ENCODE results near the gene TESK2. TPM values are rescaled to one million over a fixed set of nuclear protein-coding genes. Genes with fewer than 3 reads are reported as not detected.

Gene TESK2
- polyA plus RNA-seq, 1 of the 3 experiments (the other 2 are of a cell fraction), result 1.3 TPM

DNA sequence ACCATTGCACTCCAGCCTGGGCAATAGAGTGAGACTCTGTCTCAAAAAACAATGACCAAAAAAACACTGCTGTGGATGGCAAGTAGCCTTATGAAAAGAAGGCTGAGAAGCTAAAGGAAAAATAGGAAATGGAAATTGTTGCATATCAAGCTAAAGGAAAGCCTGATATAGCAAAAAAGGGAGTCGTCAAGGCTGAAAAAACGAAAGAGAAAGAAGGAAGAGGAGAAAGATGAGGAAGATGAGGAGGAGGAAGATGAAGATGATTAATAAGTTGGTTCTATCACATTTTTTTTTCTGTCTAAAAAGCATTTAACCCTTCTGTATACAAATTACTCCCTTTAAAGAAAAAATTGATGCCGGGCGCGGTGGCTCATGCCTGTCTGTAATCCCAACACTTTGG lies 40.9 kb upstream of the TESK2 start:
- H3K4me2 ChIP-seq, result no peak overlapping the region
- no peaks in the 10 kb centered on the region for H3K9me3 ChIP-seq
- no peaks in the 10 kb centered on the region for H3K4me1 ChIP-seq (ENCODE audit: control insufficient read depth in 1 of 2, insufficient read depth in 2 of 2, low read depth in 1 of 2, low read length in 1 of 2)
- no peaks in the 10 kb centered on the region for H4K20me1 ChIP-seq (ENCODE audit: insufficient read depth)
- no peak overlapping the region for H3K27ac ChIP-seq (ENCODE audit: low read depth in 2 of 2, low read length in 1 of 2)
- no peak overlapping the region for H3K4me3 ChIP-seq (ENCODE audit: low read depth in 2 of 2, low read length in 1 of 2)
- 83% methylated on average over 5 of the region's 5 CpGs for WGBS (ENCODE audit: low lambda C conversion rate)
- no peak for DNase-seq
- no peak for TF ChIP-seq GATA2 (CRISPR knock-in tag; IDR thresholded peaks at IDR 0.05)
- no peaks in the 10 kb centered on the region for H3K9me2 ChIP-seq
- POLR2A ChIA-PET, result interaction anchor here (1.9 kb wide), 1 partner anchor 10 kb away, joined by 7 read pairs; the partner anchor contains the start of gene PRDX1
- H3K27me3 ChIP-seq (ENCODE audit: insufficient read depth), result no peaks in the 10 kb centered on the region
- no peaks in the 10 kb centered on the region for H3K79me2 ChIP-seq (ENCODE audit: insufficient read depth)
- no peaks in the 10 kb centered on the region for H3F3A ChIP-seq (replicated peaks; ENCODE audit: insufficient read depth)
- no peak overlapping the region for H3K9ac ChIP-seq
- CTCF ChIA-PET, result no interaction called here
- H2AFZ ChIP-seq (ENCODE audit: low read depth), result no peak overlapping the region
- no peaks in the 10 kb centered on the region for H3K36me3 ChIP-seq (replicated peaks in 1 of 2; ENCODE audit: control insufficient read depth in 1 of 2, insufficient read depth in 2 of 2, low read length in 1 of 2)

DNA sequence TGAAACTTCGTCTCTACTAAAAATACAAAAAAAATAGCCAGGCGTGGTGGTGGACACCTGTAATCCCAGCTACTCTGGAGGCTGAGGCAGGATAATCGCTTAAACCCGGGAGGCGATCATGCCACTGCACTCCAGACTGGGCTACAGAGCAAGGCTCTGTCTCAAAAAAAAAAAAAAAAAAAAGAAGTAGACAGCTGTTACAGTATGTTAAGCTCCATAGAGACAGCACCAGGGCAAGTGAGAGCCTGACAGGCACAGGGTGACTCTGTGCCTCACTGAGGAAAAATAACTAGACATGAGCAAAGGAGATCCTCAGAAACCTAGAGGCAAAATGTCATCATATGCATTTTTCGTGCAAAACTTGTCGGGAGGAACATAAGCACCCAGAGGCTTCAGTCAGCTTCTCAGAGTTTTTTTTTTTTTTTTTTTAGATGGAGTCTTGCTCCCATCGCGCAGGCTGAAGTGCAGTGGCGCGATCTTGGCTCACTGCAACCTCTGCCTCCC lies 39.7 kb upstream of the TESK2 start:
- 99% methylated on average over 11 of the region's 11 CpGs for WGBS (ENCODE audit: low lambda C conversion rate)
- H3K36me3 ChIP-seq (replicated peaks in 1 of 2; ENCODE audit: control insufficient read depth in 1 of 2, insufficient read depth in 2 of 2, low read length in 1 of 2), result no peaks in the 10 kb centered on the region

More for the DNA sequence above, 39.7 kb upstream of the TESK2 start:
- H4K20me1 ChIP-seq (ENCODE audit: insufficient read depth), result no peaks in the 10 kb centered on the region
- DNase-seq, result no peak
- H3K79me2 ChIP-seq (ENCODE audit: insufficient read depth), result no peaks in the 10 kb centered on the region
- H3K9me2 ChIP-seq, result no peaks in the 10 kb centered on the region
- no peak overlapping the region for H2AFZ ChIP-seq (ENCODE audit: low read depth)
- no peaks in the 10 kb centered on the region; a peak in 1 of 4 replicates for H3K4me1 ChIP-seq (ENCODE audit: control insufficient read depth in 1 of 2, insufficient read depth in 2 of 2, low read depth in 1 of 2, low read length in 1 of 2)
- H3F3A ChIP-seq (replicated peaks; ENCODE audit: insufficient read depth), result no peaks in the 10 kb centered on the region
- TF ChIP-seq FOSL2 (IDR thresholded peaks at IDR 0.05; ENCODE audit: borderline replicate concordance, low read depth) (no peak), RCOR1 (IDR thresholded peaks at IDR 0.05; ENCODE audit: low read length) (no peak), SIN3A (IDR thresholded peaks at IDR 0.05; ENCODE audit: borderline replicate concordance, low read depth, low read length) (no peak), MXI1 (IDR thresholded peaks at IDR 0.05; ENCODE audit: low read depth, low read length) (no peak), RFX5 (IDR thresholded peaks at IDR 0.05; ENCODE audit: low read length) (no peak), MEF2A (IDR thresholded peaks at IDR 0.05; ENCODE audit: borderline replicate concordance, low read depth) (no peak), NRF1 (IDR thresholded peaks at IDR 0.05; ENCODE audit: low read depth, low read length) (no peak), TAF1 (IDR thresholded peaks at IDR 0.05; ENCODE audit: borderline replicate concordance, low read depth, low read length) (no peak), FOXJ3 (CRISPR knock-in tag; IDR thresholded peaks at IDR 0.05) (no peak), RAD21 (IDR thresholded peaks at IDR 0.05; ENCODE audit: low read length) (no peak), GABPA (IDR thresholded peaks at IDR 0.05; ENCODE audit: low read depth) (no peak), SMC3 (IDR thresholded peaks at IDR 0.05; ENCODE audit: low read depth, low read length) (no peak)
- TF ChIP-seq, protein P1, sequence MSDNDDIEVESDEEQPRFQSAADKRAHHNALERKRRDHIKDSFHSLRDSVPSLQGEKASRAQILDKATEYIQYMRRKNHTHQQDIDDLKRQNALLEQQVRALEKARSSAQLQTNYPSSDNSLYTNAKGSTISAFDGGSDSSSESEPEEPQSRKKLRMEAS (IDR thresholded peaks at IDR 0.05; ENCODE audit: low read depth), result no peak
- TF ChIP-seq, protein P2, sequence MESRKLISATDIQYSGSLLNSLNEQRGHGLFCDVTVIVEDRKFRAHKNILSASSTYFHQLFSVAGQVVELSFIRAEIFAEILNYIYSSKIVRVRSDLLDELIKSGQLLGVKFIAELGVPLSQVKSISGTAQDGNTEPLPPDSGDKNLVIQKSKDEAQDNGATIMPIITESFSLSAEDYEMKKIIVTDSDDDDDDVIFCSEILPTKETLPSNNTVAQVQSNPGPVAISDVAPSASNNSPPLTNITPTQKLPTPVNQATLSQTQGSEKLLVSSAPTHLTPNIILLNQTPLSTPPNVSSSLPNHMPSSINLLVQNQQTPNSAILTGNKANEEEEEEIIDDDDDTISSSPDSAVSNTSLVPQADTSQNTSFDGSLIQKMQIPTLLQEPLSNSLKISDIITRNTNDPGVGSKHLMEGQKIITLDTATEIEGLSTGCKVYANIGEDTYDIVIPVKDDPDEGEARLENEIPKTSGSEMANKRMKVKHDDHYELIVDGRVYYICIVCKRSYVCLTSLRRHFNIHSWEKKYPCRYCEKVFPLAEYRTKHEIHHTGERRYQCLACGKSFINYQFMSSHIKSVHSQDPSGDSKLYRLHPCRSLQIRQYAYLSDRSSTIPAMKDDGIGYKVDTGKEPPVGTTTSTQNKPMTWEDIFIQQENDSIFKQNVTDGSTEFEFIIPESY (IDR thresholded peaks at IDR 0.05; ENCODE audit: borderline replicate concordance, low read depth), result no peak
- TF ChIP-seq, protein P3, sequence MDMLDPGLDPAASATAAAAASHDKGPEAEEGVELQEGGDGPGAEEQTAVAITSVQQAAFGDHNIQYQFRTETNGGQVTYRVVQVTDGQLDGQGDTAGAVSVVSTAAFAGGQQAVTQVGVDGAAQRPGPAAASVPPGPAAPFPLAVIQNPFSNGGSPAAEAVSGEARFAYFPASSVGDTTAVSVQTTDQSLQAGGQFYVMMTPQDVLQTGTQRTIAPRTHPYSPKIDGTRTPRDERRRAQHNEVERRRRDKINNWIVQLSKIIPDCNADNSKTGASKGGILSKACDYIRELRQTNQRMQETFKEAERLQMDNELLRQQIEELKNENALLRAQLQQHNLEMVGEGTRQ (IDR thresholded peaks at IDR 0.05; ENCODE audit: borderline replicate concordance, low read depth, low read length), result no peak
- TF ChIP-seq, protein P4, sequence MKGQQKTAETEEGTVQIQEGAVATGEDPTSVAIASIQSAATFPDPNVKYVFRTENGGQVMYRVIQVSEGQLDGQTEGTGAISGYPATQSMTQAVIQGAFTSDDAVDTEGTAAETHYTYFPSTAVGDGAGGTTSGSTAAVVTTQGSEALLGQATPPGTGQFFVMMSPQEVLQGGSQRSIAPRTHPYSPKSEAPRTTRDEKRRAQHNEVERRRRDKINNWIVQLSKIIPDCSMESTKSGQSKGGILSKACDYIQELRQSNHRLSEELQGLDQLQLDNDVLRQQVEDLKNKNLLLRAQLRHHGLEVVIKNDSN (IDR thresholded peaks at IDR 0.05; ENCODE audit: borderline replicate concordance, low read depth), result no peak
- TF ChIP-seq, protein P5, sequence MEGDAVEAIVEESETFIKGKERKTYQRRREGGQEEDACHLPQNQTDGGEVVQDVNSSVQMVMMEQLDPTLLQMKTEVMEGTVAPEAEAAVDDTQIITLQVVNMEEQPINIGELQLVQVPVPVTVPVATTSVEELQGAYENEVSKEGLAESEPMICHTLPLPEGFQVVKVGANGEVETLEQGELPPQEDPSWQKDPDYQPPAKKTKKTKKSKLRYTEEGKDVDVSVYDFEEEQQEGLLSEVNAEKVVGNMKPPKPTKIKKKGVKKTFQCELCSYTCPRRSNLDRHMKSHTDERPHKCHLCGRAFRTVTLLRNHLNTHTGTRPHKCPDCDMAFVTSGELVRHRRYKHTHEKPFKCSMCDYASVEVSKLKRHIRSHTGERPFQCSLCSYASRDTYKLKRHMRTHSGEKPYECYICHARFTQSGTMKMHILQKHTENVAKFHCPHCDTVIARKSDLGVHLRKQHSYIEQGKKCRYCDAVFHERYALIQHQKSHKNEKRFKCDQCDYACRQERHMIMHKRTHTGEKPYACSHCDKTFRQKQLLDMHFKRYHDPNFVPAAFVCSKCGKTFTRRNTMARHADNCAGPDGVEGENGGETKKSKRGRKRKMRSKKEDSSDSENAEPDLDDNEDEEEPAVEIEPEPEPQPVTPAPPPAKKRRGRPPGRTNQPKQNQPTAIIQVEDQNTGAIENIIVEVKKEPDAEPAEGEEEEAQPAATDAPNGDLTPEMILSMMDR (IDR thresholded peaks at IDR 0.05), result no peak
- H3K27ac ChIP-seq (ENCODE audit: low read depth in 2 of 2, low read length in 1 of 2), result no peak overlapping the region
- H3K4me3 ChIP-seq (ENCODE audit: low read depth in 2 of 2, low read length in 1 of 2), result no peak overlapping the region
- H3K9ac ChIP-seq, result no peak overlapping the region
- CTCF ChIA-PET, result no interaction called here
- POLR2A ChIA-PET, result interaction anchor here (1.0 kb wide), 1 partner anchor 9 kb away, joined by 6 read pairs; the partner anchor contains the start of gene PRDX1
- H3K9me3 ChIP-seq, result no peaks in the 10 kb centered on the region
- H3K4me2 ChIP-seq, result no peak overlapping the region
- H3K27me3 ChIP-seq (ENCODE audit: insufficient read depth), result no peaks in the 10 kb centered on the region
